Measurements from ENCODE around the gene C19orf18. TPM values are rescaled to one million over a fixed set of nuclear protein-coding genes. Genes with fewer than 3 reads are reported as not detected.

C19orf18 gene
- total and polyA plus RNA-seq, 2 of the 4 experiments (the other 2 are of a cell fraction) = 0.15 TPM; not detected in 1

DNA sequence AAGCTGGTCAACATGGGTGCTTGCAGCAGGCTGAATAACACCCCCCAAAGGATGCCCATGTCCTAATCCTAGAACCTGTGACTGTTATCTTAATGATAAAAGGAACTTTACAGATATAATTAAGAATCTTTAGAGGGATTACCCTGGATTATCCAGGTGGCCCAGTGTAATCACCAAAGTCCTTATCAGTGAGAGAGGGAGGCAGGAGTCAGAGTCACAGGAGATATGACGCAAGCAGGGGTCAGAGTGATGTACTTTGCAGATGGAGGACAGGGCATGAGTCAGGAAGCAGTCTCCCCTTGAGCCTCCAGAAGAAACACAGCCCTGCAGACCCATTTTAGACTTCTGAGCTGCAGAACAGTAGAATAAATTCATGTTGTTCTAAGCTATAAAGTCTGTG lies 18.5 kb upstream of the C19orf18 start:
- H3K9me1 ChIP-seq (ENCODE audit: insufficient read depth, low read length) = no peaks in the 10 kb centered on the region
- peaks cover 84% of the 10 kb centered on the region for H3K9me3 ChIP-seq (ENCODE audit: control insufficient read depth, insufficient read depth, low read length)
- no peak overlapping the region for H3K18ac ChIP-seq (ENCODE audit: low read depth, low read length)
- in situ Hi-C loops (cut with MboI; ENCODE audit: low sequenced_read_pairs) = no loop called here
- no peak overlapping the region for H2AK9ac ChIP-seq (replicated peaks; ENCODE audit: low read depth, low read length, poor library complexity)
- no peak overlapping the region for H2BK15ac ChIP-seq (ENCODE audit: low read depth, low read length)
- no TSS peak for BruUV-seq (replicated peaks)
- intact Hi-C loops (cut with micrococcal nuclease) = no loop called here
- no peak overlapping the region for H4K5ac ChIP-seq (ENCODE audit: low read depth, low read length)
- no peak overlapping the region for H2AK5ac ChIP-seq (ENCODE audit: low read depth, low read length)
- H4K20me1 ChIP-seq (ENCODE audit: insufficient read depth, low read length) = no peaks in the 10 kb centered on the region
- no peak for TF ChIP-seq CEBPB (IDR thresholded peaks at IDR 0.05; ENCODE audit: low read depth, low read length)
- TF ChIP-seq, protein P1, sequence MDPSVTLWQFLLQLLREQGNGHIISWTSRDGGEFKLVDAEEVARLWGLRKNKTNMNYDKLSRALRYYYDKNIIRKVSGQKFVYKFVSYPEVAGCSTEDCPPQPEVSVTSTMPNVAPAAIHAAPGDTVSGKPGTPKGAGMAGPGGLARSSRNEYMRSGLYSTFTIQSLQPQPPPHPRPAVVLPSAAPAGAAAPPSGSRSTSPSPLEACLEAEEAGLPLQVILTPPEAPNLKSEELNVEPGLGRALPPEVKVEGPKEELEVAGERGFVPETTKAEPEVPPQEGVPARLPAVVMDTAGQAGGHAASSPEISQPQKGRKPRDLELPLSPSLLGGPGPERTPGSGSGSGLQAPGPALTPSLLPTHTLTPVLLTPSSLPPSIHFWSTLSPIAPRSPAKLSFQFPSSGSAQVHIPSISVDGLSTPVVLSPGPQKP (IDR thresholded peaks at IDR 0.05; ENCODE audit: borderline replicate concordance, low read depth, low read length) = no peak
- no peak for TF ChIP-seq BHLHE40 (IDR thresholded peaks at IDR 0.05; ENCODE audit: low read depth, low read length)
- TF ChIP-seq MAFK (IDR thresholded peaks at IDR 0.05; ENCODE audit: low read depth, low read length) = no peak
- no peak for TF ChIP-seq RCOR1 (IDR thresholded peaks at IDR 0.05; ENCODE audit: insufficient replicate concordance, low read length)
- TF ChIP-seq NFE2L2 (IDR thresholded peaks at IDR 0.05; ENCODE audit: low read depth, low read length) = no peak
- no peak for TF ChIP-seq RAD21 (IDR thresholded peaks at IDR 0.05; ENCODE audit: low read length)
- no peak for TF ChIP-seq MXI1 (IDR thresholded peaks at IDR 0.05; ENCODE audit: borderline replicate concordance, low read depth, low read length)
- no peak for TF ChIP-seq RFX5 (IDR thresholded peaks at IDR 0.05; ENCODE audit: low read depth, low read length)
- TF ChIP-seq USF2 (IDR thresholded peaks at IDR 0.05; ENCODE audit: low read depth, low read length) = no peak
- TF ChIP-seq SMC3 (IDR thresholded peaks at IDR 0.05; ENCODE audit: low read depth, low read length) = no peak
- no peak for TF ChIP-seq FOS (IDR thresholded peaks at IDR 0.05; ENCODE audit: low read depth, low read length)
- dilution Hi-C loops (cut with HindIII; ENCODE audit: low sequenced_read_pairs, unreplicated experiment) = no loop called here
- no peak overlapping the region for H3K4me3 ChIP-seq (ENCODE audit: insufficient read depth, low read depth, low read length)
- H3K14ac ChIP-seq (replicated peaks; ENCODE audit: low read depth, low read length) = no peak overlapping the region
- no peak overlapping the region for H4K91ac ChIP-seq (ENCODE audit: insufficient read depth, low read depth, low read length)
- no peak overlapping the region for H4K8ac ChIP-seq (ENCODE audit: low read depth in 2 of 2, low read length in 2 of 2)
- no peak overlapping the region for H2AFZ ChIP-seq (replicated peaks; ENCODE audit: low read length, poor library complexity)
- no peak overlapping the region for H3K4ac ChIP-seq (ENCODE audit: low read depth, low read length)
- no peak overlapping the region for H3K9ac ChIP-seq (ENCODE audit: low read depth, low read length)
- no CpG with 5 or more reads among the region's 1 CpG for WGBS, 2 experiments (ENCODE audit: extremely low coverage in 2 of 2, insufficient read length in 1 of 2)
- no peaks in the 10 kb centered on the region for H3K27me3 ChIP-seq (ENCODE audit: control insufficient read depth, insufficient read depth, low read length)
- no peak overlapping the region for H3K4me2 ChIP-seq (ENCODE audit: low read depth, low read length)
- POLR2A ChIA-PET (ENCODE audit: unreplicated experiment) = no interaction called here
- H2BK120ac ChIP-seq (ENCODE audit: low read depth, low read length) = no peak overlapping the region
- H3K4me1 ChIP-seq (ENCODE audit: control insufficient read depth, insufficient read depth, low read length) = no peaks in the 10 kb centered on the region
- no peak overlapping the region for H2BK5ac ChIP-seq (ENCODE audit: low read depth, low read length, poor library complexity, severe bottlenecking)
- H3K27ac ChIP-seq (ENCODE audit: insufficient read depth, low read length) = no peak overlapping the region
- DNase-seq (no peak), ATAC-seq (ENCODE audit: low read depth) (no peak)
- H3K23ac ChIP-seq (ENCODE audit: low read depth, low read length) = no peak overlapping the region
- no peaks in the 10 kb centered on the region; a peak in 1 of 4 replicates for H3K79me1 ChIP-seq (ENCODE audit: low read depth in 1 of 2, low read length in 2 of 2)
- H3K36me3 ChIP-seq (ENCODE audit: control insufficient read depth, insufficient read depth, low read length) = peaks cover 62% of the 10 kb centered on the region
- no peak overlapping the region for H3K56ac ChIP-seq (ENCODE audit: extremely low read depth, insufficient read depth, low read length)
- CTCF ChIA-PET = no interaction called here
- no peak overlapping the region for H2BK20ac ChIP-seq (ENCODE audit: low read depth, low read length)

All from IMR-90 (cell line).